ENCODE measurements around the gene KLF13.

DNA sequence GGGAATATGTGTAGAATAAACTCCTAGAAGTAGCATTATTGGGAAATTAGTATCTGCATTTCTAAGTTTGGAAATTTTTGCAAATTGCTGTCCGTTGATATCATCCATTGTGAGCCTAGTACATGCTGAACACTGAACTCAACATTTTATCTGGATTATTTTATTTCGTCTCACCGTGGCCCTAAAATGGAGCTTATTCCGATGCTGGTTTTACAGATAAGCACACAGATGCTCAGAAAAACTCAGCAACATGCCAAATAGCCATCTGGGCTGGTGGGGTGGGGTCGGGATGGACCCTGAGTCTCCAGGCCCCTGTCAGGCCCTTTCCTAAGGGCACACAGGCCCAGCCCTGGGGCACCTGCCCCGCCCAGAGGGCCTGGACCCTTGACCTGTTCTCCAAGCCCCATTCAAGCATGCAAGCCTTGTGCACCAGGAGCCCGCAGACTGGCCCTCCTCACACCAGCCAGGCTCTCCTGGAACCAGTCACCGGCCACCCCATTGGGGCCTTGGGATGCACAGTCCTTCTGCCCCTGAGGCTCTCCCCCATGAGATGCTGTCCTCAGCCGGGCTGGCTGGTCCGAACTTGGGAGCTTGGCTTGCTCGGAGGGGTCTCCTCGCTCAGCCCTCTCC, 20.7 kb upstream of the KLF13 start:
- TF ChIP-seq, protein P1, sequence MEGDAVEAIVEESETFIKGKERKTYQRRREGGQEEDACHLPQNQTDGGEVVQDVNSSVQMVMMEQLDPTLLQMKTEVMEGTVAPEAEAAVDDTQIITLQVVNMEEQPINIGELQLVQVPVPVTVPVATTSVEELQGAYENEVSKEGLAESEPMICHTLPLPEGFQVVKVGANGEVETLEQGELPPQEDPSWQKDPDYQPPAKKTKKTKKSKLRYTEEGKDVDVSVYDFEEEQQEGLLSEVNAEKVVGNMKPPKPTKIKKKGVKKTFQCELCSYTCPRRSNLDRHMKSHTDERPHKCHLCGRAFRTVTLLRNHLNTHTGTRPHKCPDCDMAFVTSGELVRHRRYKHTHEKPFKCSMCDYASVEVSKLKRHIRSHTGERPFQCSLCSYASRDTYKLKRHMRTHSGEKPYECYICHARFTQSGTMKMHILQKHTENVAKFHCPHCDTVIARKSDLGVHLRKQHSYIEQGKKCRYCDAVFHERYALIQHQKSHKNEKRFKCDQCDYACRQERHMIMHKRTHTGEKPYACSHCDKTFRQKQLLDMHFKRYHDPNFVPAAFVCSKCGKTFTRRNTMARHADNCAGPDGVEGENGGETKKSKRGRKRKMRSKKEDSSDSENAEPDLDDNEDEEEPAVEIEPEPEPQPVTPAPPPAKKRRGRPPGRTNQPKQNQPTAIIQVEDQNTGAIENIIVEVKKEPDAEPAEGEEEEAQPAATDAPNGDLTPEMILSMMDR (IDR thresholded peaks at IDR 0.05): no peak
- no peak for TF ChIP-seq POLR2A (IDR thresholded peaks at IDR 0.05)

Data from breast epithelium (tissue), 3 donors.